ENCODE results near the gene HMGA1.

GRCh38 chr6:34276191-34276590 lies 39.5 kb downstream of the HMGA1 start:
- TF ChIP-seq CREB1 (CRISPR knock-in tag; IDR thresholded peaks at IDR 0.05; ENCODE audit: low read depth): no peak
- no peak for TF ChIP-seq NANOG (IDR thresholded peaks at IDR 0.05; ENCODE audit: borderline replicate concordance)
- no peak; a peak in 1 of 4 replicates for TF ChIP-seq CTCF (conservative IDR thresholded peaks at IDR 0.05; ENCODE audit: low read depth in 2 of 2)
- TF ChIP-seq EZH2 (IDR thresholded peaks at IDR 0.05; ENCODE audit: low read depth, unreplicated experiment): no peak
